ENCODE measurements around the gene C2CD2L.

DNA sequence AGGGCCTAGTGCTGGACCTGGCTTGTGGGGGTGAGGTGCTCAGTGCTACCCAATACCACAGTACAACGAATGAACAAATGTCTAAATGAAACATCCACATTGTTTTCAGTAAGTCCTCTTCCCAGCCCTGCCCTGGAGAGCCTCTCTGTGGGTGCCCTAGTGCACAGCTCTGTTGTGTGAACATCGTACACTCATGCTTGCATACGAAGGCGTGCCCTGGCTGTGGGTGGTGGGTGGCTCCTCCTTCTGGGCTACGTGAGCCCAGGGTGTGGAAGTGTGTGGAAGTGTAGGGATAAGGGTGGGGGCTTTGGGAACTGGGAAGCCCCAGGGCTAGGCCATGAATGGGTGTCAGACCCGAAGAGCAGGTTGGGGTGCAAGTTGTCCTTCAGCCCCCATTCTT is 60.8 kb downstream of the C2CD2L start:
- TF ChIP-seq, protein P1, sequence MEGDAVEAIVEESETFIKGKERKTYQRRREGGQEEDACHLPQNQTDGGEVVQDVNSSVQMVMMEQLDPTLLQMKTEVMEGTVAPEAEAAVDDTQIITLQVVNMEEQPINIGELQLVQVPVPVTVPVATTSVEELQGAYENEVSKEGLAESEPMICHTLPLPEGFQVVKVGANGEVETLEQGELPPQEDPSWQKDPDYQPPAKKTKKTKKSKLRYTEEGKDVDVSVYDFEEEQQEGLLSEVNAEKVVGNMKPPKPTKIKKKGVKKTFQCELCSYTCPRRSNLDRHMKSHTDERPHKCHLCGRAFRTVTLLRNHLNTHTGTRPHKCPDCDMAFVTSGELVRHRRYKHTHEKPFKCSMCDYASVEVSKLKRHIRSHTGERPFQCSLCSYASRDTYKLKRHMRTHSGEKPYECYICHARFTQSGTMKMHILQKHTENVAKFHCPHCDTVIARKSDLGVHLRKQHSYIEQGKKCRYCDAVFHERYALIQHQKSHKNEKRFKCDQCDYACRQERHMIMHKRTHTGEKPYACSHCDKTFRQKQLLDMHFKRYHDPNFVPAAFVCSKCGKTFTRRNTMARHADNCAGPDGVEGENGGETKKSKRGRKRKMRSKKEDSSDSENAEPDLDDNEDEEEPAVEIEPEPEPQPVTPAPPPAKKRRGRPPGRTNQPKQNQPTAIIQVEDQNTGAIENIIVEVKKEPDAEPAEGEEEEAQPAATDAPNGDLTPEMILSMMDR (IDR thresholded peaks at IDR 0.05), result peak in 1 of 6 experiments; percentile 6
- TF ChIP-seq POLR2A (IDR thresholded peaks at IDR 0.05), result peak in 1 of 4 donors; percentile 27
